ENCODE results near the gene SPTAN1.

The SPTAN1 gene

DNA sequence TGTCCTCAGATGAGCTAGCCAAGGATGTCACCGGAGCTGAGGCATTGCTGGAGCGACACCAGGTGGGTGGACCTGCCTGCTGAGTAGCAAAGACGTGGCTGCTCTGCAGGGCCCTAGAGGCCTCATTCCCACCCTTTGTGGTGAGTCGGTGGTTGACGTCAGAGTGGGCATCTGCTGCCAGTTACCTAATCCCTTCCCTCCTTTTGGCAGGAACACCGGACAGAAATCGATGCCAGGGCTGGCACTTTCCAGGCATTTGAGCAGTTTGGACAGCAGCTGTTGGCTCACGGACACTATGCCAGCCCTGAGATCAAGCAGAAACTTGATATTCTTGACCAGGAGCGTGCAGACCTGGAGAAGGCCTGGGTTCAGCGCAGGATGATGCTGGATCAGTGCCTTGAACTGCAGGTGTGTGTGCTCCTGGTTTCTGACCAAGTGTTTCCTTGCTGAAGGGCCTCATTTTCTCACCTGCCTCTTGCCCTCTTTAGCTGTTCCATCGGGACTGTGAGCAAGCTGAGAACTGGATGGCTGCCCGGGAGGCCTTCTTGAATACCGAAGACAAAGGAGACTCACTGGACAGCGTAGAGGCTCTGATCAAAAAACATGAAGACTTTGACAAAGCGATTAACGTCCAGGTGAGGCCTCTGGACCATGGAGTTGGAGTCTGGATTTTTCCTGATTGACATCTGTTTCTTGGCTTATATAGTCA lies 55.4 kb downstream of the SPTAN1 start:
- no peak for DNase-seq

DNA sequence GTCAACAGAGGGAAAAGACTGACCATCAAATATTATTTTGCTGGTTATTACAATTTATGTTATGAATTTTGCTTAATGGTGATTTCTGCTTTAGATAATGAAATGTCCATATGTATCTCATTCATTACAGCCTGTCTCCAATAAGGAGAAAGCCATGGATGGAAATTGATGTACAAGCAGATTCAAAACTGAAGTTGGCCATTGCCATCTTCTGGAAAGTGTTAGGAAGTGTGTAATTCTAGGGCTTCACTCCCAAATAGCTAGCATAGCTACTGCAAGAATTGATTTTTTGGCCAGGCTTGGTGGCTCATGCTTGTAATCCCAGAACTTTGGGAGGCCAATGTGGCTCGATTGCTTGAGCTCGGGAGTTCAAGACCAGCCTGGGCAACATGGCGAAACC lies 58.5 kb downstream of the SPTAN1 start:
- DNase-seq, result no peak

DNA sequence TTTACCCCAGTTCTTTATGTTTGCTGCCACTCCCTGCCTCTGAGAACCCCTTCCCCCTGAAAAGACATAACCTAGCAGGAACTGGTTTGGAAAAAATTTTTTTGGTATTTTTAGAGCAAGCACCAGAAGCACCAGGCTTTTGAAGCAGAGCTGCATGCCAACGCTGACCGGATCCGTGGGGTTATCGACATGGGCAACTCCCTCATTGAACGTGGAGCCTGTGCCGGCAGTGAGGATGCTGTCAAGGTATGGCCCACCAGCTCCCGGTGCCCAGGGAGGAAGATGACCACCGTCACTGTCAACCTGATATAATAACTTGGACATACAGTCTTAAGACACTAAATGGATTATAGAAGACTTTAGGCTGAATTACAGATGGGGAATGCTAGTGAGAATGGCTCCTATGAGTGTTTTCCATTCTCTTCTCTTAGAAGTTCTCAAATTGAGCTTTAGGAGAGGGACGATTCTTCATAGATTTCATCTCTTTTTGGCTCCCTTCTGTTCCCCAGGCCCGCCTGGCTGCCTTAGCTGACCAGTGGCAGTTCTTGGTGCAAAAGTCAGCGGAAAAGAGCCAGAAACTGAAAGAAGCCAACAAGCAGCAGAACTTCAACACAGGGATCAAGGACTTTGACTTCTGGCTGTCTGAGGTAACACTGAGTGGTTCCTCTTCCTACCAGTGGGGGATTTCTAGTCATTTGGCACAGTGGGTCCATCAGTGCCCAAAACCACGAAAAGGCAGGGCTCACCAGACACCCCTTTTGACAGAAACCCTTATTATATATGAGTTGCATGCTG lies 59.4 kb downstream of the SPTAN1 start:
- DNase-seq, result no peak

DNA sequence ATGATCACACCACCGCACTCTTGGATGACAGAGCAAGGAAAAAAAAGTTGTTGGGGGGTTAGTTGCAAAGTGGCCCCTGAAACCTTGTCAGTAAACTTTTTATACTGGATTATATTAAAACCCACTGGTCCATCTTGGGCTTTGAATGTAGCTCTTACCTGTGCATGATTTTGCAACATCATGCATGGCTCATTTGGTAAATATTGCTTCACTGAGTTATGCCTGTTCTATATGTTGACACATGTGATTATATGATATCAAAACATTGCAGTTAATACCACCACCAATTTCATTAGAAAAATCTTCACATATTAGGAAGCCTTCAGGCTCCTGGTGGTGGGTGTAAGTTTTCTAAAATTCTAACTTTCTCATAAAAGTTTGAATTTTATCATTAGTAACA lies 62.3 kb downstream of the SPTAN1 start:
- DNase-seq, result no peak

DNA sequence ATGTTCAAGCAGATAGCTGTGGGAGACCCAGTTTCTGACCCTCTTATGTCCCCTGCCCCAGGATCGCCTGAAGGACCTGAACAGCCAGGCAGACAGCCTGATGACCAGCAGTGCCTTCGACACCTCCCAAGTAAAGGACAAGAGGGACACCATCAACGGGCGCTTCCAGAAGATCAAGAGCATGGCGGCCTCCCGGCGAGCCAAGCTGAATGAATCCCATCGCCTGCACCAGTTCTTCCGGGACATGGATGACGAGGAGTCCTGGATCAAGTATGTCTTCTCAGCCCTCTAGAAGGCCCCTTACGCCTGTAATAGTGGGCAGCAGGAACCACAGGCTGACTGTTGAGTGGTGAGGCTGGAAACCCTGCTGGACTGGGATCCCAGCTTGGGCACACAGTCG lies 63.2 kb downstream of the SPTAN1 start:
- no peak for DNase-seq

DNA sequence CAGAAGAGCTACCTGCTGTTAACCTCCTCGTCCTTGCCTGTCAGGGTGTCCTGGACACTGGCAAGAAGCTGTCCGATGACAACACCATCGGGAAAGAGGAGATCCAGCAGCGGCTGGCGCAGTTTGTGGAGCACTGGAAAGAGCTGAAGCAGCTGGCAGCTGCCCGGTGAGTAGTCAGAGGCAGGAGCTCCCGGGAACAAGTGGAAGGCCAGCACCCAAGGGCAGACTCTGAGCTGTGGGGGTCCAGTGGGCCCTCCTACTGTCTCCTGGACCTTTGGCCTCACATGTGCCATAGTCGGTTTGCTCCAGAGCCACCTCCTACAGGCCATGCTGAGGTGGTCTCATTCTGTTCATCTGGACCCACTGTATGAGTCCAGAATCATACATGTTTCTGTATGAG lies 65.6 kb downstream of the SPTAN1 start:
- no peak for DNase-seq

DNA sequence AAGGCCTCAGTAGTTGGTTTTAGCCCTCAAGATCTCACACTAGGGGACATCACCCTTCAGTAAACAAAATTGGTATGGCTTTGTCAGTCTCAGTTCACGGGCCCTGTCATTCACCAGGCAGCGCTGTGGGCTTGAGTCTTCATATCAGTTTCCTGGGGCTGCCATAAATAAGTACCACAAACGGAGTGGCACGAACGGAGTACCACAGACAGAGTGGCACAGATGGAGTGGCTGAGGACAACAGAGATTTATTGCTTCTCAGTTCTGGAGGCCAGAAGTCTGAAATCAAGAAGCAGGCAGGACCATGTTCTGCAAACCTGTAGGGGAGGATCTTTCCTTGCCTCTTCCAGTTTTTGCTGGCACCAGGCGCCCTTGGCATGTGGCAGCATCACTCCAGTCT lies 66.7 kb downstream of the SPTAN1 start:
- no peak for DNase-seq

DNA sequence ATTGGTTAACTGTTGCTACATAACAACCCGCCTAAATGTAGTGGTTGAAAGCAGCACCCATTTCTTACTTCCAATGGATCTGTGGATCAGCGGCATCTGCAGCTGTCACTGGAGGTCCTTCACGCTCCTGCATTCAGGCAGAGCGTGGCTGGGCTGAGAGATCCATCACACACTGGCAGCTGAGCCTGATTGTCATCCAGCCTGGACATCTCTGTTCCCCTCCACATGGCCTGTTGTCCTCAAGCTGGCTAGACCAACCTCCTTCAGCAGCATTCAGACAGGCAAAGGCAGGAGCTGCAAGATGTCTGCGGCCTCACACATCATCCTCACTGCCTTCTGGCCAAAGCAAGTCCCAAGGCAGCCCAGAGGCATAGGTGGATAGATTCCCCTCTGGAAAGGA lies 67.4 kb downstream of the SPTAN1 start:
- DNase-seq, result no peak

DNA sequence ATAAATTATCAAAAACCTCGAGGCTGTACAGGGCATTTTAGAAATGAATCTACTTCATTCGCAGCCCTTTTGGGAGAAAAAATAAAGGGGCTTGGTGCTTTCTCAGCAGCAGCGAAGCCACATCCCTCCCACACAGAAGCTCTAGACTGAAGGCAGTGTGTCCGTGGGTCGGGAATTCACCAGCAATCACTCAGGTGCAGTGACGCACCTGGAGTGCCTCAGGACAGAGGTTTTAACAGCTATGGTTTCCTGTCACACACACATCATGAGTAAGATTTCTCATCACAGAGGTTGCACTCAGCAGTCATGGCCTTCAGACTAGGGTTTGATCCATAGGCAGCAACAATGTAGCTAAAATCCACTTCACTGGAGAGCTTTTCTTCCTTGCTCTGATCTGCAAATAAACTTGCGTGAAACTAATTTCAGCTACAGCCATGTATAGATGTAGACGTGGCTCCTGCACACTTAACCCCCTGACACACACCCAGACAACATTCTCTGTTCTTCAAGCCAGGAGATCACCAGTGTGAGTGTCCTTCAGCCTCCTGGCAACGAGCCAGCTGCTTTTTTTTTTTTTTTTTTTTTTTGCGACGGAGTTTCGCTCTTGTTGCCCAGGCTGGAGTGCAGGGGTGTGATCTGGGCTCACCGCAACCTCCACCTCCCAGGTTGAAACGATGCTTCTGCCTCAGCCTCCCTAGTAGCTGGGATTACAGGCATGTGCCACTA lies 69.5 kb downstream of the SPTAN1 start:
- DNase-seq, result no peak

DNA sequence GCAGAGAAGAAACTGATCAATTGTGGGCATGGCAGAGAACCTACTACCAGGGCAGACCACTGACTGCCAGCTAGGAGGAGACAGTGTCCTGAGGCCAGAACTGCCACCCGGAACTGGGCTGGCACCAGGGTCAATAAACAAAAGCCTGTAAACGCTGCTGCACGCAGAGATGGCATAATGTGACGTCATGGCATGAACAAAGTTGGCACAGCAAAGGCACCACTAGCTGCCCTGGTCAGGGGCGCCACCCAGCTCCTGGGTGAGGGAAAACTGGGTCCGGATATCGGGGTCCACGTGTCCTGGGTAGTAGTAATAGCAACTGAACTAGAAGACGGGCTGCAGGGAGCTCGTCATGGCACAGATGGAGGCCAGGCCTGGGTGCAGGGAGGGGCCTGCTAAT lies 72.2 kb downstream of the SPTAN1 start:
- no peak for DNase-seq

DNA sequence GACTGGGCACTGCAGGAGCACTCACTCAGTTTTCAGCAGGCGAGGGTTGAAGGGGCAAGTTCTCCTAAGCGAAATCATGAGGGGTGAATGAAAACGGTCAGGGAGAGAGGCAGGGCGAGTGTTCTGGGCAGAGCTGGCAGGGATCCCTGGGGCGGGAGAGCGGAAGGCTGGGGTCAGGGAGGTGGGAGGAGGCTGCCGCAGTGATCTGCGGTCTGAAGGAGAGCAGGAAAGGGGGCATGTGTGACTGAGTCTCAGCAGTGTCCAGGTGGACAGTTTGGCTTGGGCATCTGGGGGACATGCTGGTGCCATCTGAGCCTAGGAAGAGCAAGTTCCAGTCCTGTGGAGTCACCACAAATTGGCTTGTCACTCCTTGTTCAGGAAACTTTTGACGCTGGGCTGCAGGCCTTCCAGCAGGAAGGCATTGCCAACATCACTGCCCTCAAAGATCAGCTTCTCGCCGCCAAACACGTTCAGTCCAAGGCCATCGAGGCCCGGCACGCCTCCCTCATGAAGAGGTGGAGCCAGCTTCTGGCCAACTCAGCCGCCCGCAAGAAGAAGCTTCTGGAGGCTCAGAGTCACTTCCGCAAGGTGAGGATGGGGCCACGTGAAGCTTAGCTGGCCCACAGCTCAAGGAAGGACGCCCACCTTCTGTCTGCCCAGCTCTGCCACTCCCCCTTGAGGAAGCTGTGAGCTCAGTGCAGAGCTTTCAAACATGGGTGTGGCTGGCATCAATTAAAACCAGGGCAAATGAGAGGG lies 73.2 kb downstream of the SPTAN1 start:
- DNase-seq, result no peak

DNA sequence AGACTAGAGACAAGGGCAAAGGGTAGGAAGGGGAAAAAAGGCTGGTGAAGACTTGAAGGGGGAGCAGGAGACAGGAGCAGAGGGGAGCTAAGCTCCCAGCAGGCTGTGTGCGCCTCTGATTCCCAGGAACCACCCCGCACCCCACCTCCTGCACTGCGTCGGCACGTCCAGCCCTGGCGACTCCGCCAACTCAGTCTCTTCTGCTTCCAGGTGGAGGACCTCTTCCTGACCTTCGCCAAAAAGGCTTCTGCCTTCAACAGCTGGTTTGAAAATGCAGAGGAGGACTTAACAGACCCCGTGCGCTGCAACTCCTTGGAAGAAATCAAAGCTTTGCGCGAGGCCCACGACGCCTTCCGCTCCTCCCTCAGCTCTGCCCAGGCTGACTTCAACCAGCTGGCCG lies 73.8 kb downstream of the SPTAN1 start:
- DNase-seq, result no peak

DNA sequence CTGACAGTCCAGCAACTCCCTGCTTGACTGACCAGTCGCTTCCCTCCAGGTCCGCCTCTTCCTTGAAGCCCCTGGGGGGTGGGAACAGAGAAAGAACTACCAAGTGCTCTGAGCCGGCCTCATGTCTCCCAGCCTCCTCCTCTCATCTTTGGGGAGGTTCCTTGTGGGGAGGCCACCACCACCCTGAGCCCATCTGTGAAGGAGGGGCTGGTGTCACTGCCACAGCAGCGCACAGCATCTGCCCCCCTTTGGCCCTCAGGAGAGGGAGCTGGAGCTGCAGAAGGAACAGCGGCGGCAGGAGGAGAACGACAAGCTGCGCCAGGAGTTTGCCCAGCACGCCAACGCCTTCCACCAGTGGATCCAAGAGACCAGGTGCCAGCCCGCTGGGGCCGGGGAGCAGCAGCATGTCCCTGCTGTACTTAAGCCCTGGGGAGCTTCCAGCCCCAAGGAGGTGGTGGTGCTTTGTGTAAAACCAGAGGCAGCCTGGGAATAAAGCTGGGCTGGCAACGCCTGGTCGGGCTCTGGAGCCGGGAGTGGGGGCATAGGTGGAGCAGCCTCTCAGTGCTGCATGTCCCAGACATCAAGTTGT lies 74.8 kb downstream of the SPTAN1 start:
- DNase-seq, result no peak

DNA sequence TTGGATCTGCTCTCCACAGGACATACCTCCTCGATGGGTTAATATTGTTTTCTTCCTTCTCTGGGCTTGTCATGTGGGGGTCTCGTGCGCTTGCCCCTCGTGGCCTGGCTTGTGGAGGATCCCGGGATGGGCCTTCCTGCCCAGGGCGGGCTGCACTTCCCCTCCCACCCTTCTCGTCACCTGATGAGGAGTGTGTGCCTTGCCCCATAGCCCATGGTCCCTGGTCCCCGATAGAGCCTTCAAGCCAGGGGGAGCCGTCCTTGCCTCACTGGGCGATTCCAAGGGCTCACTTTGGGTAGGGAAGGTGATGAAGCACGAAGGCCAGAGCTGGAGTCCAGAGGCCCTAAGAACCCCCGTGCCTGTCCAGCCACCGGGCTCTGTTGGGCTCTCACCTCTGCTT lies 75.5 kb downstream of the SPTAN1 start:
- no peak for DNase-seq

DNA sequence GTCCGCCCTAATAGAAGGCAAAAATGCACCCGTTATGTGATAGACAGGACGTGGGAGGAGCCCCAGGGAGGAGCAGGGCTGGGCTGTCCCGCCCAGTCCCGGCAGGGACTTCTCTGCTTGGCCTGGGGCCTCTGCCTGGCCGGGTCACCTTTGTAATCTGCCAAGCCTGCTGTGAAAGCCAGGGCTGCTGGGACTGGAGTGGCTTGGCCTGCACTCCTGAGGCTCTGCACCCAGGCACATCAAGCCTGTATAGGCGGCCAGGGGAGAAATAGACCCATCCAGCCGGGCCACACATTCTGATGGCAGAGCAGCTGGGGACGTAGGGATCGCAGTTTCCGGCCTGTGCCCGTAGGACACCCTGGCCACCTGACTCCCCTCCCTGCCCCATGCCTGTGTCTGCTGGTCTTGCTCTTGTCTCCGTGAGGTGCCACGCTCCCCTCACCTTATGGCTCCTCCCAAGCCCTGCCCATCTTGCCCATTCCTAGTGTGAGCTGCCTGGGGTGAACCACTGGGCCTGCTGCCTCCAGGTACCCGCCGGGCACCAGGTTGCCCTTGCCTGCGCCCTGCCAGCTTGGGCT lies 76.2 kb downstream of the SPTAN1 start:
- no peak for DNase-seq

DNA sequence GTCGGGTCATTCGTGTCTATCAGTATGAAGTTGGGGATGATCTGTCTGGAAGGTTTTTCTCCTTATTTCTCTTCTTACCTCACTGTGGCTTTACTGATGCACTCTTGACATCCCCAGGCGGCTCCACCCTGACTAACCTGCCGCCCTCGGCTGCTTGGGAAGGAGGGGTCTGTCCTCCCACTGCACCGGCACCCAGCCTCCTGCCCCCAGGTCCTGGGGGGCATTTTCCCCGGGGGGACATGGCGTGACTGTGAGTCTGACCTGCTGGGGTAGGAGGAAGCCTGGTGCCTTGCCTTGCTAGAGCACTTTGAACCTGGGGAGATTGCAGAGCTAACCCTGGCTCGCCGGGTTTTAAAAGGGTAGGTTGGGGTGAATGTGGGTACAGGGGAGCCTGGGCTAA lies 76.7 kb downstream of the SPTAN1 start:
- DNase-seq, result no peak

DNA sequence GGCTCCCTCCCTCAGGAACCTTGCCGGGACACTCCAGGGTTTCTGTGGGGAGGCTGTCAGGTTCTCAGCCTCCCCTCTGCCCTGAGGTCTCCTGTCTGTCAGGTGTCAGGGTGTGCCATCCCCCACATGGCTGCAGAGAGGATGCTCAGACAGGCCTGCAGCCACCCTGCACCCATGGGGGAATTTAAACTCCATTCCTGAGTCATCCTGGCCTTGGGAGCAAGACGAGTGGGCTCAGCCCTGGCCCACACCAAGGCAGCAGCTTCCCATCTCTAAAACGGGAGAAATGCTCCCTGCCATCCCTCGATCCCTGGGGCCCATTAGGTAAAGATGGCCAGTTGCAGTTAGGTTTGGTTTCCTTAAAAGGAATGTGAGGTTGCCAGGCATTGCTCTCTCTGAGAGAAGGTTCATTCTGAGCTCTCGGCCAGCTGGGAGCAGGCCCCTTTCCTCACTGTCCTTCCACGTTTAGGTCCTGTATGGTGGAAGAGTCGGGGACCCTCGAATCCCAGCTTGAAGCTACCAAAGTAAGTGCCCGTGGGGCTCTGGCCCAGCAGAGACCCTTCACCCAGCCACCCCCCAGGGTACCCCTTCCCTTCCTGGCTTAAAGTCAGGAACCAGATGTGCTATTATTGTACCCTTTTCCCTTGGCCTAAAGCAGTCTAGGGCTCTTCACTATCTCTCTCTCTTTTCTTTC lies 77.6 kb downstream of the SPTAN1 start:
- DNase-seq, result no peak

DNA sequence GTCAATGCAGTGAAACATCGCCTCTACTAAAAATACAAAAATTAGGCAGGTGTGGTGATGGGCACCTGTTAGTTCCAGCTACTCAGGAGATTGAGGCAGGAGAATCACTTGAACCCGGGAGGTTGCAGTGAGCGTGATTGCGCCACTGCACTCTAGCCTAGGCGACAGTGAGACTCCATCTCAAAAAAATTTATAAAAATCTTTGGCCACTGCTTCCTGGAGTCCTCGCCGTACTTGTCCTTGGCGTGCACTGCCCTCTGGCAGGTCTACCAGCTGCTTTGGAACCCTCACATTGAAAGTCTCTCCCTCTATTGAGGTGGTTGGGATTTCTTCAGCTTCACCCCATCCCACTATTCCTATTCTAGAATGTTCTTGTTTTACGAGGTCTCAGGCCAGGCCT lies 79.2 kb downstream of the SPTAN1 start:
- no peak for DNase-seq

DNA sequence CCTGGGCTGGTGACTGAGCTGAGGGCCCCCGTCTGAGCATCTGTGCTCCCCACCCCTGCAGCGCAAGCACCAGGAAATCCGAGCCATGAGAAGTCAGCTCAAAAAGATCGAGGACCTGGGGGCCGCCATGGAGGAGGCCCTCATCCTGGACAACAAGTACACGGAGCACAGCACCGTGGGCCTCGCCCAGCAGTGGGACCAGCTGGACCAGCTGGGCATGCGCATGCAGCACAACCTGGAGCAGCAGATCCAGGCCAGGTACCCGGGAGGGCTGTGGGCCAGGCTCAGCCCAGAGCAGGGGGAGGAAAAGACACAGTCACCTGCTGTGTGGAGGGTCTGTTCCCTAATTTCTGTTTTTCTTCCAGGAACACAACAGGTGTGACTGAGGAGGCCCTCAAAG lies 79.7 kb downstream of the SPTAN1 start:
- DNase-seq, result no peak

DNA sequence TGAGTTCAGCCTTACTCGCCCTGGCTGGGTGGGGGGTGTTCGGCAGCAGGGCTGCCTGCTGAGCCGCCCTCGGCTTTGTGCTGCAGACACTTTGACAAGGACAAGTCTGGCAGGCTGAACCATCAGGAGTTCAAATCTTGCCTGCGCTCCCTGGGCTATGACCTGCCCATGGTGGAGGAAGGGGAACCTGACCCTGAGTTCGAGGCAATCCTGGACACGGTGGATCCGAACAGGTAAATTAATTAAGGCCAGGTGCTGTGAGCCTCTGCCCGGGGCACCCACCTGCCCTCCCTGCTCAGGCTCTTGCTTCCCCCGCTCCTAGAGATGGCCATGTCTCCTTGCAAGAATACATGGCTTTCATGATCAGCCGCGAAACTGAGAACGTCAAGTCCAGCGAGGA lies 80.1 kb downstream of the SPTAN1 start:
- no peak for DNase-seq

DNA sequence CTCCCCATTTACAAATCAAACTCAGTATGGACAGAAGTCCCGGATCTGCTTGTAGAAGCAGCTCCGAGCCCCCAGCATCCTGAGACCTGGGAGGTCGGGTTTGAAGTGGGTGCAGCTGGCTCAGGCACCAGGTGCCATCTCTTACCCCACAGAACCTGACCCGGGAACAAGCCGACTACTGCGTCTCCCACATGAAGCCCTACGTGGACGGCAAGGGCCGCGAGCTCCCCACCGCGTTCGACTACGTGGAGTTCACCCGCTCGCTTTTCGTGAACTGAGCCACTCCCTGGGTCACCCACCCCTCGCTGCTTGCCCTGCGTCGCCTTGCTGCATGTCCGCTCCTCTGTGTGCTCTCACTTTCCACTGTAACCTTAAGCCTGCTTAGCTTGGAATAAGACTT lies 80.7 kb downstream of the SPTAN1 start:
- DNase-seq, result no peak

DNA sequence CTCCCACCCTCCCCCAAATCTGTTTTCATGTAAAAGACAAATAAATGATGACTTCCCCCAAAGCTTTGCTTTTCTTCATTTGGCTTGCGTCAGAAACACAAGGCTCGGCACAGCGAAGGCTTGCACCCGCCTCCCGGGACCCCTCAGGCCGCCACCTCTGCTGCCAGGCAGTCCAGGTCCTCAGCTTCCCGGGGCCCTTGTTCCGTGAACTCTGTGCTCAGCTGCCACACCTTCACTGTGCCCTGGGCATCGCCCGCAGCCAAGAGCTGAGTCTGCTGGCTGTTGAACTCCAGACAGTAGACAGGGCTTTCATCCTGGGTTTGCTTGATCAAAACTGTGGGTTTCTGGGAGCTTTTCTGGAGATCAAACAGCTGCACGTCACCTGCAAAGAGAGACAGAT lies 81.2 kb downstream of the SPTAN1 start:
- no peak for DNase-seq
